CD4-positive, alpha-beta memory T cell (primary cell): ENCODE results near the gene TRIM66. TPM values are rescaled to one million over a fixed set of nuclear protein-coding genes. Genes with fewer than 3 reads are reported as not detected.

Source experiments
- CTCF ChIA-PET: fragments of 350-600 bp; sonication (Branson Sonifier 250); formaldehyde crosslinking; loops from one replicate; lab custom pipeline; 2021; ENCODE audit warnings: inconsistent platforms; ENCODE audit not compliant: partially characterized antibody; lab: Charles Lee
- POLR2A ChIA-PET: fragments of 350-600 bp; sonication (Branson Sonifier 250); formaldehyde crosslinking; loops from one replicate; lab custom pipeline; 2021; ENCODE audit not compliant: partially characterized antibody; lab: Charles Lee
- DNase-seq, 5 donors: peaks; one replicate each; pipeline versions ENCODE4 v3.0.0 to v3.0.0-alpha.2; 2020 to 2022; ENCODE audit warnings: mixed read lengths in 1 of 5
- H3K27ac ChIP-seq: one replicate; pipeline ENCODE4 v1.7.0; 2013; ENCODE audit warnings: low read depth, low read length
- H3K27me3 ChIP-seq: 2 replicates; pipeline ENCODE4 v1.7.0; 2013; ENCODE audit warnings: mild to moderate bottlenecking, low read length, moderate library complexity; ENCODE audit not compliant: insufficient read depth
- H3K36me3 ChIP-seq: 2 replicates; pipeline ENCODE4 v1.7.0; 2013; ENCODE audit warnings: mild to moderate bottlenecking, low read length, moderate library complexity; ENCODE audit not compliant: insufficient read depth
- H3K4me1 ChIP-seq: 2 replicates; pipeline ENCODE4 v1.7.0; 2013; ENCODE audit warnings: mild to moderate bottlenecking, low read length, moderate library complexity; ENCODE audit not compliant: insufficient read depth
- H3K4me3 ChIP-seq, 2 donors: one replicate each; pipeline ENCODE4 v1.7.0; 2013; ENCODE audit warnings: low read length in 2 of 2, mild to moderate bottlenecking in 1 of 2
- H3K9me3 ChIP-seq, 2 donors: one replicate each; pipeline ENCODE4 v1.7.0; 2013; ENCODE audit warnings: low read length in 2 of 2, control low read depth in 1 of 2; ENCODE audit not compliant: control insufficient read depth in 1 of 2
- H3K27ac Mint-ChIP-seq, 7 donors: one replicate each; pipeline ENCODE4 v1.8.0; 2020 to 2021; ENCODE audit warnings: mixed read lengths in 7 of 7, mild to moderate bottlenecking in 6 of 7, inconsistent platforms in 3 of 7, moderate library complexity in 3 of 7
- H3K27me3 Mint-ChIP-seq, 2 donors: one replicate each; pipeline ENCODE4 v1.8.0; 2020 to 2021; ENCODE audit warnings: mixed read lengths in 2 of 2
- H3K36me3 Mint-ChIP-seq, 2 donors: one replicate each; pipeline ENCODE4 v1.8.0; 2020 to 2021; ENCODE audit warnings: mixed read lengths in 2 of 2, inconsistent platforms in 1 of 2, mild to moderate bottlenecking in 1 of 2
- H3K4me1 Mint-ChIP-seq, 4 donors: one replicate each; pipeline ENCODE4 v1.8.0; 2020 to 2021; ENCODE audit warnings: mixed read lengths in 4 of 4, mild to moderate bottlenecking in 1 of 4
- H3K4me3 Mint-ChIP-seq, 8 donors: one replicate each; pipeline ENCODE4 v1.8.0; 2020 to 2021; ENCODE audit warnings: mixed read lengths in 8 of 8, mild to moderate bottlenecking in 7 of 8, moderate library complexity in 6 of 8, inconsistent platforms in 3 of 8
- H3K9me3 Mint-ChIP-seq, 8 donors: one replicate each; pipeline ENCODE4 v1.8.0; 2020 to 2021; ENCODE audit warnings: mixed read lengths in 8 of 8, mild to moderate bottlenecking in 5 of 8, inconsistent platforms in 3 of 8, moderate library complexity in 1 of 8
- intact Hi-C: fragments of 100-400 bp; cut with micrococcal nuclease; formaldehyde crosslinking; loops from one replicate; pipeline ENCODE4 v1.15.1; 2023
- polyA plus RNA-seq, 2 donors: library from polyadenylated mRNA; unstranded; fragments of 300-500 nt; fragmentation: Illumina TruSeq; gene quantifications; one replicate each; pipeline ENCODE4 v1.2.3, GENCODE V29; 2021
- total RNA-seq, 2 experiments: library from RNA; stranded (reverse); gene quantifications; one replicate each; pipeline ENCODE4 v1.2.3, GENCODE V29; 2021

The TRIM66 gene
- total and polyA plus RNA-seq, 4 experiments from 2014 or later: 0.67 to 31.3 (median 25.0) TPM; not detected in 1

DNA sequence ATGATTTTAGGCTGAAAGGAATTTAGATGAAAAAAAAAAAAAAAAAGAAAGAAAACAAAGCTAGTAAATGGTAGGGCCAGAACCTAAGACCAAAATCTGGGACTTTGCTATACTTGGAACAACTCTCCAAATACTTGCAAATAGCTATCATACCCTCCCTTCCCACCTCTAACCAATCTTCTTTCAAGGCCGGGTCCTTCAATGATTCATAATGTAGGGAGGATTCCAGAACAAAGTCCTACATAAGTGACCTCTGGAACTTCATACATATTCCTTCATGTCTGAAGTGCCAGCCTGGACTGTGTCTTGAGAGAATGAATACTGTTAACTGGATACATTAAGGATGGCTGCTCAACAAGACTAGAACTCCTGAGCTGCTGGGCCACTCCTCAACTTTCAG, 98.4 kb downstream of the TRIM66 start:
- POLR2A ChIA-PET: no interaction called here
- intact Hi-C loops: no loop called here
- CTCF ChIA-PET: interaction anchor here (0.7 to 1.1 kb wide), 2 partner anchors 17 to 55 kb away, joined by 3 read pairs; no protein-coding TSS in a partner anchor

DNA sequence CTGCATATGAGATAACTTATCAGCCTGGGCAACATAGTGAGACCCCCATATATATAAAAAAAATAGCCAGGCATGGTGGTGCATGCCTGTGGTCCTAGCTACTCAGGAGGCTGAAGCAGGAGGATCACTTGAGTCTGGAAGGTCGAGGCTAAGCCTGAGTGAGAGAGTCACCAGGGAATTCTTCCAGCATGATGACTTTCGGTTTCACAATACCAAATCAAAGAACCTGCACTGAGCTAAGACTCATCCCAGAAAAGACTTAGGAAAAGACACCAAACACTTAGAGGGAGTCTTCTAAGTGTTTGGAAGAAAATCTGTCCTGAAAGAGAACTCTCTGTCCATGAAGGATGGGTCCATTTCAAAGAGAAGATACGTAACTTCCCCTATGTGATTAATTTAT, 101.2 kb downstream of the TRIM66 start:
- no peak for DNase-seq
- Histone ChIP-seq H3K4me1 (no peaks in the 10 kb centered on the region), H3K9me3 (no peaks in the 10 kb centered on the region), H3K36me3 (no peaks in the 10 kb centered on the region), H3K27me3 (no peaks in the 10 kb centered on the region), H3K4me3 (no peak overlapping the region), H3K27ac (no peak overlapping the region)
- H3K4me1 Mint-ChIP-seq: no peaks in the 10 kb centered on the region
- no peak overlapping the region for H3K27ac Mint-ChIP-seq
- intact Hi-C loops: no loop called here
- no peak overlapping the region for H3K4me3 Mint-ChIP-seq
- no peaks in the 10 kb centered on the region for H3K36me3 Mint-ChIP-seq
- CTCF ChIA-PET: interaction anchor here (0.9 kb wide), 1 partner anchor 15 kb away, joined by 3 read pairs; no protein-coding TSS in a partner anchor
- POLR2A ChIA-PET: no interaction called here
- H3K9me3 Mint-ChIP-seq: peaks cover 0 to 13% (median 6%) of the 10 kb centered on the region in 8 donors
- peaks cover 16 to 22% of the 10 kb centered on the region in 2 donors for H3K27me3 Mint-ChIP-seq

More for the DNA sequence above, 98.4 kb downstream of the TRIM66 start:
- H3K36me3 Mint-ChIP-seq: no peaks in the 10 kb centered on the region
- Histone ChIP-seq H3K27me3 (no peaks in the 10 kb centered on the region), H3K27ac (no peak overlapping the region), H3K4me3 (no peak overlapping the region), H3K4me1 (no peaks in the 10 kb centered on the region), H3K36me3 (no peaks in the 10 kb centered on the region), H3K9me3 (no peaks in the 10 kb centered on the region)
- no peak for DNase-seq
- H3K27me3 Mint-ChIP-seq: peaks cover 28 to 30% of the 10 kb centered on the region in 2 donors
- H3K4me3 Mint-ChIP-seq: no peak overlapping the region
- H3K4me1 Mint-ChIP-seq: no peaks in the 10 kb centered on the region
- no peak overlapping the region for H3K27ac Mint-ChIP-seq
- H3K9me3 Mint-ChIP-seq: peaks cover 0 to 14% (median 11%) of the 10 kb centered on the region in 8 donors

DNA sequence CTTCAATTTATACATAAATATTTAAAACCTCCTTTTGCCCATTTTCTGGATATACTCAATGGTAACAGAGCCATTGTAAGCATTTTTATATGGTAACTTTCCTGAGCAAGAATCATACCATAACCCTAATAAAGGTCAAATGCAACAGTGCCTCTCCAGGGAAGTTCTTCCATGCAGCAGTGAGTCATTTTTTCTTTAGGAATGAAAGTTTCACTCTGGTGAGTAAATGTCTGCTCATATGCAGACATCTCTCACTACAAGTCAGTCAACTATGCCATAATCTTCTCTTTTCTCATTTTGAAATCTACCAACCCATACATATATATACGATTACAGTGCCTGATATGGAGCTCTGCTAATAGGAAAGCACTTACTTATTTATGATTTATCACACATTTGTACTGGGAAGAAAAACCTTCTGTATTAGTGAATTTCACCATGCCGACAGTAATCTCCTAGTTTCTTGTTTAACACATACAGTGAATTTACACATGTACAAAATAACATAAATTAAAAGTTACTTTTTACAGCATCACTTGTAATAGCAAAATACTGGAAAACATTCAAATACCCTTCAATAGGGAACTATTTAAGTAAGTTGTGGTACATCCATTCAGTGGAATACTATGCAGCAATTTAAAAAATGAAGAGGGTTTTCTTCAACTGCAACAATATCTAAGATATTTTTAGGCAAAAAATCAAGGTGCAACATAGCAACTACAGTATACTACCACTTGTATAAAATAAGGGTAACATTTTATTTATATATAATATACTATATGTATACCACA, 104.5 kb downstream of the TRIM66 start:
- H3K4me3 Mint-ChIP-seq: no peak overlapping the region
- ChIA-PET CTCF (no interaction called here), POLR2A (no interaction called here)
- no peaks in the 10 kb centered on the region for H3K36me3 Mint-ChIP-seq
- no peak for DNase-seq
- H3K4me1 Mint-ChIP-seq: no peaks in the 10 kb centered on the region
- peaks cover 12 to 17% of the 10 kb centered on the region in 2 donors for H3K27me3 Mint-ChIP-seq
- no peaks in the 10 kb centered on the region for H3K4me1 ChIP-seq
- intact Hi-C loops: no loop called here
- H3K27ac ChIP-seq: no peak overlapping the region
- H3K27ac Mint-ChIP-seq: no peak overlapping the region
- no peaks in the 10 kb centered on the region for H3K27me3 ChIP-seq
- peaks cover 0 to 13% (median 6%) of the 10 kb centered on the region in 8 donors for H3K9me3 Mint-ChIP-seq
- H3K36me3 ChIP-seq: no peaks in the 10 kb centered on the region
- no peaks in the 10 kb centered on the region for H3K9me3 ChIP-seq
- H3K4me3 ChIP-seq: no peak overlapping the region

DNA sequence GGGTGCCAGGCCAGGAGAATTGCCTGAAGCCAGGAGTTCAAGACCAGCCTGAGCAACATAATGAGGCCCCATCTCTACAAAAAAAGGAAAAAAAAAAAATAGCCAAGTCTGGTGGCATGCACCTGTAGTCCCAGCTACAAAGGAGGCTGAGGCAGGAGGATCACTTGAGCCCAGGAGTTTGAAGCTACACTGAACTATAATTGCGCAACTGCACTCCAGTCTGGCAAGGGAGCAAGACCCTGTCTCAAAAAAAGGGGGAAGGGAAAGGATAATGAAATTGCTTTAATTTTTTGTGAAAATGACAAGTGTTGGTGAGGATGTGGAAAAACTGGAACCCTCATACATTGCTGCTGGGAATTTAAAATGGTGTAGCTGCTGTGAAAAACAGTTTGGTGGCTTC, 107.7 kb downstream of the TRIM66 start:
- Histone ChIP-seq H3K9me3 (no peaks in the 10 kb centered on the region), H3K27ac (no peak overlapping the region), H3K4me1 (no peaks in the 10 kb centered on the region), H3K4me3 (no peak overlapping the region), H3K27me3 (no peaks in the 10 kb centered on the region), H3K36me3 (no peaks in the 10 kb centered on the region)
- H3K9me3 Mint-ChIP-seq: peaks cover 0 to 9% (median 4%) of the 10 kb centered on the region in 8 donors
- intact Hi-C loops: no loop called here
- H3K4me1 Mint-ChIP-seq: no peaks in the 10 kb centered on the region
- no peak overlapping the region for H3K27ac Mint-ChIP-seq
- POLR2A ChIA-PET: no interaction called here
- peaks cover 13 to 14% of the 10 kb centered on the region in 2 donors for H3K27me3 Mint-ChIP-seq
- CTCF ChIA-PET: interaction anchor here (1.4 kb wide), 1 partner anchor 12 kb away, joined by 5 read pairs; no protein-coding TSS in a partner anchor
- DNase-seq: no peak
- H3K36me3 Mint-ChIP-seq: no peaks in the 10 kb centered on the region
- H3K4me3 Mint-ChIP-seq: no peak overlapping the region

DNA sequence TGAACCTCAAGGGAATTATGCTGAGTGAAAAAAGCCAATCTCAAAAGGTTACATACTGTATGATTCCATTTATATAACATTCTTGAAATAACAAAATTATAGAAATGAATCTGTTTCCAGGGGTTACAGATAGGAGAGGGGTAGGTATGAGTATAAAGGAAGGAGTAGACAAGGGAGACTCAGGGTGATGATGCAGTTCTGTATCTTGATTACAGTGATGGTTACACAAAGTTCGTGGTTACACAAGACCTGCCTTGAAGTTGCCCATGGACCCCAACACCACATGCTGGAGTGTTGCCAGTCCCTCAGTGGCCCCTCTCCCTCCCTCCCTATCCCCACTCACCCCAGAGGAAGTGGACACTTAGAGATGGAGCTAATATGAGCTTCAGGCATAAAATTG, 108.7 kb downstream of the TRIM66 start:
- Mint-ChIP-seq H3K27me3 (peaks cover 14 to 18% of the 10 kb centered on the region in 2 donors), H3K4me3 (no peak overlapping the region), H3K9me3 (peaks cover 0 to 6% (median 3%) of the 10 kb centered on the region in 8 donors), H3K36me3 (no peaks in the 10 kb centered on the region), H3K4me1 (no peaks in the 10 kb centered on the region), H3K27ac (no peak overlapping the region)
- H3K27me3 ChIP-seq: no peaks in the 10 kb centered on the region
- no peak overlapping the region for H3K27ac ChIP-seq
- H3K4me1 ChIP-seq: no peaks in the 10 kb centered on the region
- intact Hi-C loops: no loop called here
- DNase-seq: no peak
- POLR2A ChIA-PET: no interaction called here
- H3K36me3 ChIP-seq: no peaks in the 10 kb centered on the region
- no peaks in the 10 kb centered on the region for H3K9me3 ChIP-seq
- CTCF ChIA-PET: no interaction called here
- H3K4me3 ChIP-seq: no peak overlapping the region

DNA sequence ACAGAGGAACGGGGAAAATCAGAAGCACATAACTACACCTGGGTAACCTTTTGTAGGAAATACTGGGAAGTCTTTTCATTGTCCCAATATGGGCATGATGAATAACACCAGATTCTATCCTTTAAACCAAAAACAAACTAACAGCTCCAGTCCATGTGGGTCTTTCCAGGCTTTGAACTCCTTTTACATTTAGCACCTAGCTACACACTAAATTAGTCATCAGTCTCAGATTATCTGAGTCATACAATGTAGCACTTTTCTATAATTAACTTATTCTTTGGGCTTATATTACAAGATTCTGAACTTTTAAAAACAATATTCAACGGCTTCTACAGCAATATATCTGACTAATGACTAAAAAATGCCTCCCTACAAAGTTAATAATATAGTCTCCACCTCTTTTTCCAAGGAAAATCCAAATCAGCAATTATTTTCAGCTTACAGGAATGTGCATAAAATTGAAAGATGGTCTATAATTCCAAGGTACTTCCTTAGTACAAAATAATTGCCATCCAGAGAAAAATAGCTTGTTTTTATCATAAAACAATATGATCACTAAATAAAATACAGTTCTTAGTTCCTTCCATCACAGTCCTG, 114.8 kb downstream of the TRIM66 start:
- H3K27me3 ChIP-seq: no peaks in the 10 kb centered on the region
- no peaks in the 10 kb centered on the region for H3K4me1 ChIP-seq
- no peaks in the 10 kb centered on the region for H3K36me3 Mint-ChIP-seq
- no peak overlapping the region for H3K4me3 ChIP-seq
- CTCF ChIA-PET: interaction anchor here (0.8 to 2.5 kb wide), 13 partner anchors 9 to 570 kb away, joined by 3 to 19 read pairs (median 4); partner anchors contain the start of gene LMO1
- H3K27ac ChIP-seq: no peak overlapping the region
- H3K27ac Mint-ChIP-seq: no peak overlapping the region
- H3K36me3 ChIP-seq: no peaks in the 10 kb centered on the region
- DNase-seq: no peak
- POLR2A ChIA-PET: no interaction called here
- H3K4me1 Mint-ChIP-seq: no peaks in the 10 kb centered on the region
- H3K9me3 ChIP-seq: no peaks in the 10 kb centered on the region
- intact Hi-C loops: no loop called here
- H3K27me3 Mint-ChIP-seq: peaks cover 30 to 34% of the 10 kb centered on the region in 2 donors
- no peak overlapping the region for H3K4me3 Mint-ChIP-seq
- no peaks in the 10 kb centered on the region for H3K9me3 Mint-ChIP-seq

DNA sequence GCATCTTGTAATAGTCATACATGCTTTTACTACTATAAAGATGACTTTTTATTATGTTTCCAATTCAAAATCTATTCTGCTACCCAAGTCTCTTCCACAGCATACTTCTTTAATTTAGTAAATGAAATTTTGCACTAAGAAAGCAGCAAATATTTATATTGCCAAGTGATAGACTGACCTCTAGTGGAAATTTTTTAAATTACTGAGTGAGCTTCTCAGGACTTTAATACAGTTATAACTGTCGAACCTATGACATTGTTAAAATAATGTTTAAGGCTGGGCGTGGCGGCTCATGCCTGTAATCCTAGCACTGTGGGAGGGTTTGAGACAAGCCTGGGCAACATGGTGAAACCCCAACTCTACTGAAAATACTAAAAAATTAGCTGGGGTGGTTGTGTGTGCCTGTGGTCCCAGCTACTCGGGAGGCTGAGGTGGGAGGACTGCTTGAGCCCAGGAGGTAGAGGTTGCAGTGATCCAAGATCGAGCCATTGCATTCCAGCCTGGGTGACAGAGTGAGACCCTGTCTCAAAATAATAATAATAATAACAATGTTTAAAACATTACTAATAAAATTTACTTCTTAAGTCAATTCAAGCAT, 115.8 kb downstream of the TRIM66 start:
- Histone ChIP-seq H3K4me1 (no peaks in the 10 kb centered on the region), H3K27ac (no peak overlapping the region), H3K36me3 (no peaks in the 10 kb centered on the region), H3K4me3 (no peak overlapping the region), H3K9me3 (no peaks in the 10 kb centered on the region), H3K27me3 (no peaks in the 10 kb centered on the region)
- Mint-ChIP-seq H3K36me3 (no peaks in the 10 kb centered on the region), H3K4me1 (no peaks in the 10 kb centered on the region), H3K4me3 (no peak overlapping the region), H3K9me3 (peaks cover 0 to 6% (median 0%) of the 10 kb centered on the region in 8 donors), H3K27me3 (peaks cover 34 to 38% of the 10 kb centered on the region in 2 donors), H3K27ac (no peak overlapping the region)
- POLR2A ChIA-PET: no interaction called here
- CTCF ChIA-PET: interaction anchor here (0.8 to 2.5 kb wide), 15 partner anchors 9 to 376 kb away, joined by 3 to 19 read pairs (median 4); no protein-coding TSS in a partner anchor
- DNase-seq: peak in 4 of 5 donors; percentile 21 to 34 (median 24)
- intact Hi-C loops: no loop called here
